Panc1 (cell line): ENCODE data around the gene CMTM4. TPM values are rescaled to one million over a fixed set of nuclear protein-coding genes. Genes with fewer than 3 reads are reported as not detected.

Experiments used
- ATAC-seq: fragments of 200-7000 bp; cut with Tn5 transposase; 2 replicates; pipeline ENCODE4 v1.9.1; 2020; ENCODE audit warnings: mild to moderate bottlenecking, moderate library complexity
- BruUV-seq: library from RNA; stranded (reverse); fragments of 400-500 nt; replicated peaks from 2 replicates; lab custom pipeline; 2021; lab: Mats Ljungman, UMichigan
- CTCF ChIA-PET: fragments of 300-600 bp; sonication (Branson Sonifier 250); formaldehyde crosslinking; loops from one replicate; lab custom pipeline; 2022; ENCODE audit warnings: antibody characterized with exemption; lab: Charles Lee
- POLR2A ChIA-PET: fragments of 300-600 bp; sonication (Branson Sonifier 250); formaldehyde crosslinking; loops from one replicate; lab custom pipeline; 2022; ENCODE audit warnings: antibody characterized with exemption; lab: Charles Lee
- DNase-seq: peaks from one replicate; pipeline ENCODE4 v3.0.0-alpha.2; 2010; ENCODE audit warnings: low read depth, low spot score
- H3K27ac ChIP-seq: 2 replicates; pipeline ENCODE4 v1.5.1; 2011; ENCODE audit warnings: mild to moderate bottlenecking, low read length, inconsistent platforms
- H3K27me3 ChIP-seq: fragments of 200-500 bp; sonication (Bioruptor generic); 2 replicates; pipeline ENCODE4 v1.6.0; 2014; ENCODE audit warnings: low read length, inconsistent platforms; ENCODE audit not compliant: control insufficient read depth, insufficient read depth
- H3K36me3 ChIP-seq: fragments of 200-500 bp; sonication (Bioruptor generic); 2 replicates; pipeline ENCODE4 v1.5.1; 2014; ENCODE audit warnings: inconsistent platforms, mild to moderate bottlenecking, low read length, moderate library complexity; ENCODE audit not compliant: control insufficient read depth, insufficient read depth
- H3K4me1 ChIP-seq: 2 replicates; pipeline ENCODE4 v1.5.1; 2011; ENCODE audit warnings: inconsistent platforms, mild to moderate bottlenecking, low read length, moderate library complexity; ENCODE audit not compliant: control insufficient read depth, insufficient read depth
- H3K4me3 ChIP-seq, 2 experiments: 2 replicates each; pipeline ENCODE4 v1.5.1; 2011 to 2012; ENCODE audit warnings: low read depth in 2 of 2, low read length in 2 of 2, mild to moderate bottlenecking in 2 of 2, inconsistent platforms in 1 of 2, moderate library complexity in 1 of 2
- H3K9me3 ChIP-seq: fragments of 200-500 bp; sonication (Bioruptor generic); 2 replicates; pipeline ENCODE4 v1.5.1; 2014; ENCODE audit warnings: low read depth, mild to moderate bottlenecking, inconsistent platforms, low read length, moderate library complexity; ENCODE audit not compliant: control insufficient read depth, insufficient read depth
- CTCF ChIP-seq: fragments of 450-650 bp; IDR thresholded peaks from 2 replicates; pipeline ENCODE4 v1.5.1; 2017; ENCODE audit warnings: mild to moderate bottlenecking
- POLR2AphosphoS5 ChIP-seq: IDR thresholded peaks from 2 replicates; pipeline ENCODE4 v1.6.1; 2012; ENCODE audit warnings: mild to moderate bottlenecking, low read depth, low read length, moderate library complexity
- REST ChIP-seq, 2 experiments: IDR thresholded peaks; 2 replicates each; pipeline ENCODE4 v1.6.1; 2011 to 2012; ENCODE audit warnings: low read depth in 2 of 2, control low read depth in 1 of 2, low read length in 1 of 2, mild to moderate bottlenecking in 1 of 2, moderate library complexity in 1 of 2; ENCODE audit not compliant: insufficient read depth in 1 of 2
- SIN3A ChIP-seq: IDR thresholded peaks from 2 replicates; pipeline ENCODE4 v1.6.1; 2012; ENCODE audit warnings: low read depth, mild to moderate bottlenecking, low read length, moderate library complexity, borderline replicate concordance; ENCODE audit not compliant: insufficient read depth
- TCF7L2 ChIP-seq: IDR thresholded peaks from 2 replicates; pipeline ENCODE4 v1.6.1; 2011; ENCODE audit warnings: mild to moderate bottlenecking, low read depth, low read length, inconsistent platforms
- in situ Hi-C: cut with HindIII; loops from 2 replicates; pipeline ENCODE4 v1.10.0; 2016; ENCODE audit warnings: low sequenced_read_pairs, low pct_unique_long_range_greater_than_20kb
- intact Hi-C: fragments of 100-400 bp; cut with micrococcal nuclease; formaldehyde crosslinking; loops from one replicate; pipeline ENCODE4 v1.10.0; 2022; ENCODE audit not compliant: unreplicated experiment
- total RNA-seq: library from RNA; stranded (reverse); gene quantifications from one replicate; pipeline ENCODE4 v1.2.1, GENCODE V29; 2021; ENCODE audit not compliant: unreplicated experiment

Gene CMTM4
- total RNA-seq, 1 experiment from 2014 or later: 51.9 TPM

GRCh38 chr16:66682271-66682670 is 14.3 kb downstream of the CMTM4 start:
- TF ChIP-seq POLR2AphosphoS5: no peak
- DNase-seq (no peak), ATAC-seq (no peak)
- ChIA-PET CTCF (no interaction called here), POLR2A (no interaction called here)
- no peak overlapping the region for H3K4me3 ChIP-seq
- H3K27ac ChIP-seq: no peak overlapping the region
- intact Hi-C loops: no loop called here
- no TSS peak for BruUV-seq
- in situ Hi-C loops: no loop called here
- no peaks in the 10 kb centered on the region for H3K36me3 ChIP-seq
- no peaks in the 10 kb centered on the region for H3K27me3 ChIP-seq
- no peaks in the 10 kb centered on the region for H3K4me1 ChIP-seq
- H3K9me3 ChIP-seq: no peaks in the 10 kb centered on the region

GRCh38 chr16:66681676-66682075 is 14.9 kb downstream of the CMTM4 start:
- no peak for TF ChIP-seq SIN3A
- no peak for TF ChIP-seq POLR2AphosphoS5
- TF ChIP-seq REST (IDR thresholded peaks at IDR 0.05; ENCODE audit: insufficient read depth in 1 of 2, low read depth in 2 of 2, low read length in 1 of 2): no peak
- TF ChIP-seq CTCF: no peak
- TF ChIP-seq TCF7L2: no peak
- no peak for DNase-seq
- no peaks in the 10 kb centered on the region for H3K9me3 ChIP-seq
- ChIA-PET CTCF (no interaction called here), POLR2A (no interaction called here)
- BruUV-seq: no TSS peak
- ATAC-seq: no peak
- H3K4me1 ChIP-seq: no peaks in the 10 kb centered on the region
- intact Hi-C loops: no loop called here
- no peaks in the 10 kb centered on the region for H3K36me3 ChIP-seq
- no peak overlapping the region for H3K27ac ChIP-seq
- in situ Hi-C loops: no loop called here
- no peak overlapping the region for H3K4me3 ChIP-seq
- no peaks in the 10 kb centered on the region for H3K27me3 ChIP-seq

- TF ChIP-seq REST (IDR thresholded peaks at IDR 0.05; ENCODE audit: insufficient read depth in 1 of 2, low read depth in 2 of 2, low read length in 1 of 2) (no peak), POLR2AphosphoS5 (no peak), CTCF (no peak), SIN3A (no peak), TCF7L2 (no peak)
- intact Hi-C loops: no loop called here
- no peak overlapping the region for H3K4me3 ChIP-seq
- no TSS peak for BruUV-seq
- in situ Hi-C loops: no loop called here
- no peaks in the 10 kb centered on the region for H3K27me3 ChIP-seq
- POLR2A ChIA-PET: no interaction called here
- no peaks in the 10 kb centered on the region for H3K9me3 ChIP-seq
- ATAC-seq: no peak
- no peak overlapping the region for H3K27ac ChIP-seq
- CTCF ChIA-PET: no interaction called here
- H3K4me1 ChIP-seq: no peaks in the 10 kb centered on the region
- no peak for DNase-seq
- no peaks in the 10 kb centered on the region for H3K36me3 ChIP-seq
These were observed 18.2 kb downstream of the CMTM4 start for GRCh38 chr16:66678337-66678736.
